ENCODE results near the gene SMPD2. TPM values are rescaled to one million over a fixed set of nuclear protein-coding genes. Genes with fewer than 3 reads are reported as not detected.
A peak's percentile ranks its signal among the peaks of the same experiment; 100 is the strongest.

The SMPD2 gene
- total and polyA plus RNA-seq, 2 of the 4 experiments (the other 2 are of a cell fraction), result 7.7 to 9.0 TPM

DNA sequence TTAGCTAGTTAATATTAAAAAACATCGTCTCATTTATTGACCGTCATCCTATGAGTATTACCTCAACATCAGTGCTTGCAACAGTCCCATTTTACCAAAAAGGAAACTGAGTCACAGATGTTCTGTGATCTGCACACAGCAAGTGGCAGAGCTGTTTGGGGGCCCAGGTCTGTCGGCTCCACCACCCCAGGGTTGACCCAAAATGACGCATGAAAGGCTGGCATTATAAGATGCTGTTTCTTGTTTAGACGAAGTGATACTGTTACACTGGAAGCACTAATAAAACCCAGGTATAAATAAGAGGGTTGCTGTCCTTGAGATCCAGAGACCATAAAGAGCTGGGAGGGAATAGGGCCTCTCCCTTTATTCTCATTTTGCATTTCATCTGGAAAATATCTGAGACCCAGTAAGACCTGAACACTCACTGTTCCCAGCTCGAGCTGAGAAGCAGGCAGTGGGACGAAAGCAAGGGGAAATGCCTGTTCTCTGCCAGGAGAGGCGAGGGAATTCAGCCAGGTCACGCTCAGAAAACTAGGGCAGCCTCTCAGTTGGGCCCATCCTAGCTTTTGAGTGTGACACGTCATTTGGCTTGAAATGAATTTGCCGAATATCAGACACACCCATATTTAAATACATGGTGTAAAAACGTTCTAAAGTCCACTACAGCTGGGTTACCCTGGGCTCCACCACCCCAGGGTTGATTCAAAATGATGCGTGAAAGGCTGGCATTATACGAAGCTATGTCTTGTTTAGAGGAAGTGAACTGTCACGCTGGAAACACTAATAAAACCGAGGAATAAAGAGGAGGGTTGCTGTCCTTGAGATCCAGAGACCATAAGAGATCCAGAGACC lies 16.4 kb downstream of the SMPD2 start (continued):
- TF ChIP-seq CEBPB (IDR thresholded peaks at IDR 0.05; ENCODE audit: low read depth, low read length) (no peak), CHD1 (IDR thresholded peaks at IDR 0.05; ENCODE audit: low read depth, low read length) (no peak), MAFK (IDR thresholded peaks at IDR 0.05; ENCODE audit: low read depth, low read length) (no peak)

DNA sequence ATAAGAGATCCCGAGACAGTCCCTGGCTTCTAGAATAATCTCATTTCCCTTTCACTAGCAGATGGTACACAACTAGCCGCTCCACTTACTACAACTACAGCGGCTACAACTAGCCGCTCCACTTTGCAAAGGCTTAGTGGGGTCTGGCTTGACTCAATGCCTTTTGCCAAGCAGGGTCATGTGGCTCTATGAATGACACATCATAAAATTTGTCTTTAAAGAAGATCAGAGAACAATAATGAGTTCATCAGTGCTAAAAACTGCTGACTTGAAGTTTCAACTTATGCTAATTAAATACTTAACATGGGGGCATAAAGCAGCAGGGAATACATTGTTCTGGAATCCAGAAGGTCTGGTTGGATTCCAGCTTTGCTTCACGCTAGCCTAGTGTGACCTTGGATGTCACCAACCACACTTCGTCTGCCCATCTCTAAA lies 17.1 kb downstream of the SMPD2 start:
- H2BK15ac ChIP-seq (ENCODE audit: low read depth, low read length), result no peak overlapping the region
- no peaks in the 10 kb centered on the region for H3K27me3 ChIP-seq (ENCODE audit: control insufficient read depth, insufficient read depth, low read length)
- H3K4me1 ChIP-seq (ENCODE audit: control insufficient read depth, insufficient read depth, low read length), result peaks cover 11% of the 10 kb centered on the region
- BruUV-seq (replicated peaks), result no TSS peak
- intact Hi-C loops (cut with micrococcal nuclease) (no loop called here), in situ Hi-C loops (cut with MboI; ENCODE audit: low sequenced_read_pairs) (no loop called here), dilution Hi-C loops (cut with HindIII; ENCODE audit: low sequenced_read_pairs, unreplicated experiment) (no loop called here)
- no peaks in the 10 kb centered on the region for H4K20me1 ChIP-seq (ENCODE audit: insufficient read depth, low read length)
- CTCF ChIA-PET, result no interaction called here
- TF ChIP-seq MAFK (IDR thresholded peaks at IDR 0.05; ENCODE audit: low read depth, low read length) (peak; percentile 69), CEBPB (IDR thresholded peaks at IDR 0.05; ENCODE audit: low read depth, low read length) (no peak)
- DNase-seq, result no peak
- no peak overlapping the region for H4K5ac ChIP-seq (ENCODE audit: low read depth, low read length)
- H3K79me1 ChIP-seq (ENCODE audit: low read depth in 1 of 2, low read length in 2 of 2), result peaks cover 25 to 54% of the 10 kb centered on the region in 2 experiments
- H2AFZ ChIP-seq (replicated peaks; ENCODE audit: low read length, poor library complexity), result no peak overlapping the region
- no peak overlapping the region; the same call in 1 of the 2 replicates for H3K4ac ChIP-seq (ENCODE audit: low read depth, low read length)
- H3K9me1 ChIP-seq (ENCODE audit: insufficient read depth, low read length), result peaks cover 8% of the 10 kb centered on the region; the same call in 1 of the 2 replicates
- no peak overlapping the region for H2BK5ac ChIP-seq (ENCODE audit: low read depth, low read length, poor library complexity, severe bottlenecking)
- no peak overlapping the region for H3K56ac ChIP-seq (ENCODE audit: extremely low read depth, insufficient read depth, low read length)
- no peaks in the 10 kb centered on the region for H3K9me3 ChIP-seq (ENCODE audit: control insufficient read depth, insufficient read depth, low read length)
- no peak overlapping the region for H3K27ac ChIP-seq (ENCODE audit: insufficient read depth, low read length)
- H3K36me3 ChIP-seq (ENCODE audit: control insufficient read depth, insufficient read depth, low read length), result peaks cover 12% of the 10 kb centered on the region; the same call in 1 of the 2 replicates
- no peak overlapping the region for H2AK5ac ChIP-seq (ENCODE audit: low read depth, low read length)
- no peak overlapping the region for H3K4me3 ChIP-seq (ENCODE audit: insufficient read depth, low read depth, low read length)
- peak overlapping the region; percentile 31 for H3K23ac ChIP-seq (ENCODE audit: low read depth, low read length)
- no peak for ATAC-seq (ENCODE audit: low read depth)
- H3K9ac ChIP-seq (ENCODE audit: low read depth, low read length), result no peak overlapping the region
- H4K91ac ChIP-seq (ENCODE audit: insufficient read depth, low read depth, low read length), result no peak overlapping the region
- H2BK120ac ChIP-seq (ENCODE audit: low read depth, low read length), result no peak overlapping the region
- H4K8ac ChIP-seq (ENCODE audit: low read depth in 2 of 2, low read length in 2 of 2), result no peak overlapping the region
- POLR2A ChIA-PET (ENCODE audit: unreplicated experiment), result interaction anchor here (0.5 kb wide), 1 partner anchor 440 kb away, joined by 3 read pairs; no protein-coding TSS in a partner anchor
- no peak overlapping the region for H2BK20ac ChIP-seq (ENCODE audit: low read depth, low read length)
- no peak overlapping the region for H3K18ac ChIP-seq (ENCODE audit: low read depth, low read length)
- no peak overlapping the region for H3K14ac ChIP-seq (replicated peaks; ENCODE audit: low read depth, low read length)
- no CpG with 5 or more reads among the region's 6 CpGs for WGBS, 2 experiments (ENCODE audit: extremely low coverage in 2 of 2, insufficient read length in 1 of 2)
- no peak overlapping the region for H3K4me2 ChIP-seq (ENCODE audit: low read depth, low read length)
- H2AK9ac ChIP-seq (replicated peaks; ENCODE audit: low read depth, low read length, poor library complexity), result no peak overlapping the region

All from IMR-90 (cell line).